ENCODE measurements around the gene SLC8B1. TPM values are rescaled to one million over a fixed set of nuclear protein-coding genes. Genes with fewer than 3 reads are reported as not detected.

Gene SLC8B1
- polyA plus RNA-seq, 1 donor (not counting 4 experiments of a cell fraction or from before 2014, with no cell fraction given) = 8.0 TPM

DNA sequence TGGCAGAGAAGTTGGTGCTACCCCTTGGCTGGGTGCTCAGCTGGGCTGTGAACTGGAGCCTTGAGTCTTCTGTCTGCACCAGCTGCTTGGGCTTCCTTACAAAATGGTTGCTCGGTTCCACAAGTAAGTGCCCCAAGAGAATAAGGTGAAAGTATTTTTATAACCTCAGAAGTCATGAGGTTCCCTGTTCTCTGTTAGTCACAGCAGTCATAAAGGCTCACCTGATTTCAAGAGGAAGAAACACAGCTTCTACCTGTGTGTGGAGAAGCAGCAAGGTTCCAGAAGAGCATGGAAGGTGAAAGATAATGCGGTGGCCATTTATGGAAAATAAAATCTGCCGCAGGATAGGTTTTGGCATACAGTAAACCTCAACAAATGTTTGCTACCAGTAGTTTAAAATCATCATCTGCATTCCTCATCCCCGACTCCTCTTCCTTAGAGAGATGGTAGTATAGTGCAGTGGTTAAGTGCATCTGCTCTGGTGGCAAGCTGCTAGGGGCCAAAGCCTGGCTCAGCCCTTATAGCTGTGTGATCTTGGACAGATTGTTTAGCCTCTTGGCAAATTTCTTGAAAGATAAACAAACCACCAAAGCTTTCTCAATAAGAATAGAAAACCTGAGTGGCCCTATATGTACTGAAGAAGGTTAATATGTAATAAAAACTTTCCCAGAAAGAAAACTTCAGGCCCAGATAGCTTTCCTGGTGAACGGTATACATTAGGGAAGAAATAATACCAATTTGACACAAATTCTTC, 81.2 kb downstream of the SLC8B1 start:
- Histone ChIP-seq H3K4me2 (ENCODE audit: control insufficient read depth, extremely low read depth, insufficient read depth, low read depth, low read length) (no peak overlapping the region), H3K4me3 (ENCODE audit: control insufficient read depth in 2 of 3, extremely low read depth in 1 of 3, insufficient read depth in 2 of 3, low read depth in 1 of 3, low read length in 3 of 3) (no peak overlapping the region), H4K20me1 (ENCODE audit: control insufficient read depth, extremely low read depth, insufficient read depth, low read length) (no peaks in the 10 kb centered on the region), H3K27me3 (ENCODE audit: control insufficient read depth, extremely low read depth, insufficient read depth, low read length) (no peaks in the 10 kb centered on the region), H2AFZ (ENCODE audit: control insufficient read depth, low read length) (no peak overlapping the region), H3K79me2 (ENCODE audit: control insufficient read depth, insufficient read depth, low read length) (no peaks in the 10 kb centered on the region), H3K27ac (ENCODE audit: control insufficient read depth, insufficient read depth, low read length) (no peak overlapping the region), H3K9me3 (ENCODE audit: control insufficient read depth, low read depth, low read length) (no peaks in the 10 kb centered on the region), H3K9ac (ENCODE audit: control insufficient read depth, extremely low read depth, insufficient read depth, low read length) (no peak overlapping the region), H3K4me1 (ENCODE audit: control insufficient read depth, extremely low read depth, insufficient read depth, low read length) (no peaks in the 10 kb centered on the region), H3K9me1 (ENCODE audit: control insufficient read depth, extremely low read depth, insufficient read depth, low read length) (no peaks in the 10 kb centered on the region), H3K36me3 (ENCODE audit: control insufficient read depth in 2 of 2, extremely low read depth in 1 of 2, insufficient read depth in 2 of 2, low read length in 2 of 2) (peaks cover 0 to 1% of the 10 kb centered on the region in 2 experiments)
- TF ChIP-seq CTCF (optimal IDR thresholded peaks at IDR 0.05 in 1 of 3, IDR thresholded peaks at IDR 0.05 in 1 of 3, conservative IDR thresholded peaks at IDR 0.05 in 1 of 3; ENCODE audit: extremely low read depth in 1 of 3, insufficient read depth in 2 of 3, low read length in 3 of 3) = no peak
- no peak for TF ChIP-seq EZH2 (IDR thresholded peaks at IDR 0.05; ENCODE audit: low read length)
- dilution Hi-C loops (cut with MboI; ENCODE audit: extremely low pct_ligation_motif_present, low sequenced_read_pairs) = no loop called here
- DNase-seq (ENCODE audit: low read depth, low spot score) = no peak
- FAIRE-seq = no peak

- FAIRE-seq (no peak), DNase-seq (ENCODE audit: low read depth, low spot score) (no peak)
- Histone ChIP-seq H3K36me3 (ENCODE audit: control insufficient read depth in 2 of 2, extremely low read depth in 1 of 2, insufficient read depth in 2 of 2, low read length in 2 of 2) (peaks cover 0 to 1% of the 10 kb centered on the region in 2 experiments), H3K9ac (ENCODE audit: control insufficient read depth, extremely low read depth, insufficient read depth, low read length) (no peak overlapping the region), H3K79me2 (ENCODE audit: control insufficient read depth, insufficient read depth, low read length) (no peaks in the 10 kb centered on the region), H3K4me3 (ENCODE audit: control insufficient read depth in 2 of 3, extremely low read depth in 1 of 3, insufficient read depth in 2 of 3, low read depth in 1 of 3, low read length in 3 of 3) (no peak overlapping the region), H3K27me3 (ENCODE audit: control insufficient read depth, extremely low read depth, insufficient read depth, low read length) (no peaks in the 10 kb centered on the region), H2AFZ (ENCODE audit: control insufficient read depth, low read length) (no peak overlapping the region), H3K9me1 (ENCODE audit: control insufficient read depth, extremely low read depth, insufficient read depth, low read length) (no peaks in the 10 kb centered on the region), H4K20me1 (ENCODE audit: control insufficient read depth, extremely low read depth, insufficient read depth, low read length) (no peaks in the 10 kb centered on the region), H3K4me2 (ENCODE audit: control insufficient read depth, extremely low read depth, insufficient read depth, low read depth, low read length) (no peak overlapping the region), H3K9me3 (ENCODE audit: control insufficient read depth, low read depth, low read length) (no peaks in the 10 kb centered on the region), H3K4me1 (ENCODE audit: control insufficient read depth, extremely low read depth, insufficient read depth, low read length) (no peaks in the 10 kb centered on the region), H3K27ac (ENCODE audit: control insufficient read depth, insufficient read depth, low read length) (no peak overlapping the region)
- no peak for TF ChIP-seq EZH2 (IDR thresholded peaks at IDR 0.05; ENCODE audit: low read length)
- TF ChIP-seq CTCF (optimal IDR thresholded peaks at IDR 0.05 in 1 of 3, IDR thresholded peaks at IDR 0.05 in 1 of 3, conservative IDR thresholded peaks at IDR 0.05 in 1 of 3; ENCODE audit: extremely low read depth in 1 of 3, insufficient read depth in 2 of 3, low read length in 3 of 3) = no peak
- dilution Hi-C loops (cut with MboI; ENCODE audit: extremely low pct_ligation_motif_present, low sequenced_read_pairs) = no loop called here
Observed at GRCh38 chr12:113252494-113252893, 82.4 kb downstream of the SLC8B1 start.

Measured in keratinocyte (primary cell).